PC-9 (cell line): ENCODE data around the gene ARMC2. TPM values are rescaled to one million over a fixed set of nuclear protein-coding genes. Genes with fewer than 3 reads are reported as not detected.
A peak's percentile ranks its signal among the peaks of the same experiment; 100 is the strongest.

Experiments used
- BruUV-seq: library from RNA; stranded (reverse); fragments of 400-500 nt; replicated peaks from 2 replicates; lab custom pipeline; 2021; lab: Mats Ljungman, UMichigan
- CTCF ChIA-PET: fragments of 300-600 bp; sonication (Branson Sonifier 250); formaldehyde crosslinking; loops from one replicate; lab custom pipeline; 2022; ENCODE audit warnings: antibody characterized with exemption; lab: Charles Lee
- POLR2A ChIA-PET: fragments of 300-600 bp; sonication (Branson Sonifier 250); formaldehyde crosslinking; loops from one replicate; lab custom pipeline; 2022; ENCODE audit warnings: antibody characterized with exemption; ENCODE audit not compliant: unreplicated experiment; lab: Charles Lee
- DNase-seq, 2 experiments: peaks; one replicate each; pipeline versions ENCODE4 v3.0.0 to v3.0.0-alpha.2; 2015 to 2022; ENCODE audit warnings: mixed read lengths in 1 of 2
- H2AFZ ChIP-seq: fragments of 200-600 bp; sonication (generic); 2 replicates; pipeline ENCODE4 v1.8.1; 2017; ENCODE audit warnings: antibody characterized with exemption
- H3F3A ChIP-seq: fragments of 200-600 bp; sonication (generic); 2 replicates; pipeline ENCODE4 v1.8.1; 2017; ENCODE audit warnings: antibody characterized with exemption, mild to moderate bottlenecking, low read depth; ENCODE audit not compliant: insufficient read depth
- H3K27ac ChIP-seq: fragments of 200-600 bp; sonication (generic); 2 replicates; pipeline ENCODE4 v1.6.1; 2016; ENCODE audit warnings: mixed run types
- H3K27me3 ChIP-seq: fragments of 200-600 bp; sonication (generic); 2 replicates; pipeline ENCODE4 v1.6.1; 2016; ENCODE audit warnings: low read depth, mixed run types; ENCODE audit not compliant: insufficient read depth
- H3K36me3 ChIP-seq: fragments of 200-600 bp; sonication (generic); 2 replicates; pipeline ENCODE4 v1.6.1; 2016; ENCODE audit warnings: low read depth, mixed run types
- H3K4me1 ChIP-seq: fragments of 200-600 bp; sonication (generic); replicated peaks from 2 replicates; pipeline ENCODE4 v1.6.1; 2016; ENCODE audit warnings: mixed run types; ENCODE audit not compliant: insufficient read depth
- H3K4me2 ChIP-seq: fragments of 200-600 bp; sonication (generic); 2 replicates; pipeline ENCODE4 v1.6.1; 2017; ENCODE audit warnings: mixed run types
- H3K4me3 ChIP-seq: fragments of 200-600 bp; sonication (generic); 2 replicates; pipeline ENCODE4 v1.6.1; 2016; ENCODE audit warnings: mixed run types
- H3K79me2 ChIP-seq: fragments of 200-600 bp; sonication (generic); 2 replicates; pipeline ENCODE4 v1.6.1; 2017; ENCODE audit warnings: low read depth, mixed run types
- H3K9me2 ChIP-seq: fragments of 200-600 bp; sonication (generic); 2 replicates; pipeline ENCODE4 v1.8.1; 2017; ENCODE audit warnings: mild to moderate bottlenecking; ENCODE audit not compliant: insufficient read depth
- H3K9me3 ChIP-seq: fragments of 200-600 bp; sonication (generic); 2 replicates; pipeline ENCODE4 v1.8.1; 2016; ENCODE audit warnings: low read depth; ENCODE audit not compliant: insufficient read depth
- H4K20me1 ChIP-seq: fragments of 200-600 bp; sonication (generic); 2 replicates; pipeline ENCODE4 v1.8.1; 2017; ENCODE audit not compliant: insufficient read depth
- CTCF ChIP-seq: fragments of 200-600 bp; sonication (generic); conservative IDR thresholded peaks from 2 replicates; pipeline ENCODE4 v1.6.1; 2017; ENCODE audit warnings: mixed run types, antibody characterized with exemption, mild to moderate bottlenecking, moderate library complexity
- EZH2 ChIP-seq: fragments of 200-600 bp; sonication (generic); IDR thresholded peaks from 2 replicates; pipeline ENCODE4 v1.8.0; 2017; ENCODE audit warnings: antibody characterized with exemption, low read depth
- intact Hi-C: fragments of 100-400 bp; cut with micrococcal nuclease; formaldehyde crosslinking; loops from one replicate; pipeline ENCODE4 v1.10.0; 2022; ENCODE audit not compliant: unreplicated experiment
- total RNA-seq: library from RNA; stranded (reverse); gene quantifications from 2 replicates; pipeline ENCODE4 v1.2.3, GENCODE V29; 2021

Gene ARMC2
- total RNA-seq, 1 experiment from 2014 or later, result 15.5 TPM

GRCh38 chr6:108803982-108804490 lies 44.2 kb upstream of the ARMC2 start:
- no peak overlapping the region for H3K27ac ChIP-seq
- no peaks in the 10 kb centered on the region for H3K79me2 ChIP-seq
- H3F3A ChIP-seq, result peaks cover 8% of the 10 kb centered on the region; the same call in 1 of the 2 replicates
- no peak overlapping the region for H3K4me2 ChIP-seq
- no peaks in the 10 kb centered on the region for H3K9me3 ChIP-seq
- TF ChIP-seq CTCF (no peak), EZH2 (no peak)
- H3K4me3 ChIP-seq, result no peak overlapping the region
- POLR2A ChIA-PET, result no interaction called here
- intact Hi-C loops, result no loop called here
- H3K36me3 ChIP-seq, result no peaks in the 10 kb centered on the region
- H3K9me2 ChIP-seq, result no peaks in the 10 kb centered on the region
- H2AFZ ChIP-seq, result no peak overlapping the region
- no TSS peak for BruUV-seq
- no peak for DNase-seq
- H4K20me1 ChIP-seq, result no peaks in the 10 kb centered on the region
- no peaks in the 10 kb centered on the region for H3K27me3 ChIP-seq
- CTCF ChIA-PET, result no interaction called here
- peaks cover 26% of the 10 kb centered on the region for H3K4me1 ChIP-seq

GRCh38 chr6:108804956-108805355 lies 43.3 kb upstream of the ARMC2 start:
- Histone ChIP-seq H4K20me1 (no peaks in the 10 kb centered on the region), H2AFZ (no peak overlapping the region), H3K79me2 (no peaks in the 10 kb centered on the region), H3K4me3 (no peak overlapping the region), H3K9me2 (no peaks in the 10 kb centered on the region), H3K36me3 (no peaks in the 10 kb centered on the region), H3K4me2 (no peak overlapping the region), H3K27ac (no peak overlapping the region), H3F3A (peaks cover 9% of the 10 kb centered on the region; the same call in 1 of the 2 replicates), H3K4me1 (peaks cover 19% of the 10 kb centered on the region), H3K9me3 (no peaks in the 10 kb centered on the region), H3K27me3 (no peaks in the 10 kb centered on the region)
- no peak for TF ChIP-seq EZH2
- TF ChIP-seq CTCF, result no peak
- no TSS peak for BruUV-seq
- no peak for DNase-seq
- POLR2A ChIA-PET, result no interaction called here
- intact Hi-C loops, result no loop called here
- CTCF ChIA-PET, result no interaction called here

GRCh38 chr6:108805611-108806167 lies 42.5 kb upstream of the ARMC2 start:
- POLR2A ChIA-PET, result no interaction called here
- intact Hi-C loops, result no loop called here

More at GRCh38 chr6:108805611-108806167, 42.5 kb upstream of the ARMC2 start:
- Histone ChIP-seq H3K4me1 (peaks cover 19% of the 10 kb centered on the region), H4K20me1 (no peaks in the 10 kb centered on the region), H3F3A (peaks cover 11% of the 10 kb centered on the region; the same call in 1 of the 2 replicates), H2AFZ (0 out of 2 replicates have a peak overlapping the region, but pooled peaks have one; percentile 7), H3K4me3 (no peak overlapping the region), H3K27me3 (no peaks in the 10 kb centered on the region), H3K9me3 (no peaks in the 10 kb centered on the region), H3K36me3 (no peaks in the 10 kb centered on the region), H3K27ac (no peak overlapping the region), H3K4me2 (no peak overlapping the region), H3K9me2 (no peaks in the 10 kb centered on the region), H3K79me2 (no peaks in the 10 kb centered on the region)
- DNase-seq, result peak in 1 of 2 experiments; percentile 37
- TF ChIP-seq EZH2 (no peak), CTCF (no peak)
- BruUV-seq, result no TSS peak
- CTCF ChIA-PET, result no interaction called here
